Lower leg skin (tissue), 3 donors: Measurements from ENCODE around the gene RPLP2.

ENCODE experiments used
- POLR2A ChIP-seq, 2 donors: fragments of 450-650 bp; IDR thresholded peaks; one replicate each; pipeline ENCODE4 v1.6.1; 2016 to 2017; ENCODE audit warnings: antibody characterized with exemption in 2 of 2, mild to moderate bottlenecking in 1 of 2, moderate library complexity in 1 of 2
- TF ChIP-seq, protein P1 (sequence below), 3 donors: fragments of 450-650 bp; IDR thresholded peaks; one replicate each; pipeline ENCODE4 v1.5.1; 2016; ENCODE audit warnings: antibody characterized with exemption in 3 of 3, mild to moderate bottlenecking in 3 of 3, moderate library complexity in 2 of 3

DNA sequence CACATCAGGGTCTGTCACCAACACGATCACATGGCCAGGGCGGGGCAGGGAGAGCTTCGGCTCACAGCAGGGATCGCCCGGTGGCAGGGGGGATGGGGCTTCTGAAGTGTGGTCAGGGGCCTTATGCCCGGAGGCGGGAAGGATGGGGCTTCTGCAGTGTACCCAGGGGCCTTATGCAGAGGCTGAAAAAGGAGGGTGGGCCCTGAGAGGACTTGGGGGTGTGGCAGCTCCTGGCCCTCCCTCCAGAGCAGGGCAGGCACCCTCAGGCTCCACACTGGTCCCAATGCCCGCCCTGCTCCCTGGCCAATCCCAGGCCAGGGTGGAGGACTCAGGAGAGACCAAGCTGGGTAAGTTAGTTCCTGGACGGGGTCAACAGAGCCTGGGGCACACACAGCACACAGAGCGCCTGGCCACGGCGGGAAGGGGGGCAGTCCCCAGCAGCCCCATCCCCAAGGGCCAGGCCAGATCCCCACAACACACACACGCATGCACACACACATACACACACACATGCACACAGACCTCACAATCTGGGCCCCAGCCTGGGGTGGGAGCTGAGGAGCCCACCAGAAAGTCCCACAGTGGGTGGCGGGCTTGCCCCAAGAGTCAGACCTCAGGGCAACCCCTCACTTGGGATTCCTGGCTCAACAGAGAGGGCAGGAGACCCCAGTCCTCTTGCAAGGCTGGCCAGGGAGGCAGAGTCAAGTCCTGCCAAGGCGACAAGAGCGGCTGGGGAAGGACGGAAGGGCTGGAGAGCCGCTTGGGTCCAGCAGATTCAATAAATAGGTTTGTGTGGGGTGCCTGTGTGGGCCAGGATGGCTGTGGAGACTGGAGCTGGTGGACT is 18.8 kb upstream of the RPLP2 start:
- TF ChIP-seq, protein P1, sequence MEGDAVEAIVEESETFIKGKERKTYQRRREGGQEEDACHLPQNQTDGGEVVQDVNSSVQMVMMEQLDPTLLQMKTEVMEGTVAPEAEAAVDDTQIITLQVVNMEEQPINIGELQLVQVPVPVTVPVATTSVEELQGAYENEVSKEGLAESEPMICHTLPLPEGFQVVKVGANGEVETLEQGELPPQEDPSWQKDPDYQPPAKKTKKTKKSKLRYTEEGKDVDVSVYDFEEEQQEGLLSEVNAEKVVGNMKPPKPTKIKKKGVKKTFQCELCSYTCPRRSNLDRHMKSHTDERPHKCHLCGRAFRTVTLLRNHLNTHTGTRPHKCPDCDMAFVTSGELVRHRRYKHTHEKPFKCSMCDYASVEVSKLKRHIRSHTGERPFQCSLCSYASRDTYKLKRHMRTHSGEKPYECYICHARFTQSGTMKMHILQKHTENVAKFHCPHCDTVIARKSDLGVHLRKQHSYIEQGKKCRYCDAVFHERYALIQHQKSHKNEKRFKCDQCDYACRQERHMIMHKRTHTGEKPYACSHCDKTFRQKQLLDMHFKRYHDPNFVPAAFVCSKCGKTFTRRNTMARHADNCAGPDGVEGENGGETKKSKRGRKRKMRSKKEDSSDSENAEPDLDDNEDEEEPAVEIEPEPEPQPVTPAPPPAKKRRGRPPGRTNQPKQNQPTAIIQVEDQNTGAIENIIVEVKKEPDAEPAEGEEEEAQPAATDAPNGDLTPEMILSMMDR (IDR thresholded peaks at IDR 0.05): no peak
- no peak for TF ChIP-seq POLR2A (IDR thresholded peaks at IDR 0.05)
